Measurements from ENCODE around the gene TYK2.

GRCh38 chr19:10402441-10403038 lies 22.2 kb upstream of the TYK2 start:
- TF ChIP-seq CTCF (conservative IDR thresholded peaks at IDR 0.05; ENCODE audit: low read length) (no peak), EZH2phosphoT487 (IDR thresholded peaks at IDR 0.05; ENCODE audit: borderline replicate concordance) (no peak)

All from Loucy (cell line).